HL-60 (cell line): Measurements from ENCODE around the gene ANKRD39.

Experiments
- DNase-seq, 2 experiments: peaks; one replicate each; pipeline ENCODE4 v3.0.0-alpha.2; 2010 to 2020; ENCODE audit warnings: low read depth in 1 of 2, low spot score in 1 of 2
- H3K27ac ChIP-seq: fragments of 250-450 bp; sonication (Bioruptor Pico); replicated peaks from 2 replicates; pipeline ENCODE4 v1.5.1; 2020; ENCODE audit warnings: mild to moderate bottlenecking, moderate library complexity
- H3K27me3 ChIP-seq: fragments of 250-450 bp; sonication (Bioruptor Pico); 2 replicates; pipeline ENCODE4 v1.5.1; 2021; ENCODE audit warnings: mild to moderate bottlenecking, moderate library complexity; ENCODE audit not compliant: insufficient read depth, poor library complexity, severe bottlenecking
- H3K4me3 ChIP-seq: replicated peaks from 2 replicates; pipeline ENCODE4 v1.5.1; 2011; ENCODE audit warnings: mild to moderate bottlenecking, control low read depth, low read length; ENCODE audit not compliant: insufficient read depth
- GABPA ChIP-seq: IDR thresholded peaks from 2 replicates; pipeline ENCODE4 v1.6.1; 2012; ENCODE audit warnings: low read depth
- POLR2AphosphoS5 ChIP-seq: IDR thresholded peaks from 2 replicates; pipeline ENCODE4 v1.6.1; 2012; ENCODE audit warnings: low read depth
- SPI1 ChIP-seq: IDR thresholded peaks from 2 replicates; pipeline ENCODE4 v1.6.1; 2012; ENCODE audit warnings: low read depth, mild to moderate bottlenecking, borderline replicate concordance
- TF ChIP-seq, protein P1 (sequence below): IDR thresholded peaks from 2 replicates; pipeline ENCODE4 v1.6.1; 2012; ENCODE audit warnings: low read depth; ENCODE audit not compliant: insufficient replicate concordance
- TF ChIP-seq, protein P2 (sequence below): IDR thresholded peaks from one replicate; pipeline ENCODE4 v1.5.1; 2011; ENCODE audit warnings: low read length, control low read depth, inconsistent platforms; ENCODE audit not compliant: insufficient read depth

ANKRD39 gene

DNA sequence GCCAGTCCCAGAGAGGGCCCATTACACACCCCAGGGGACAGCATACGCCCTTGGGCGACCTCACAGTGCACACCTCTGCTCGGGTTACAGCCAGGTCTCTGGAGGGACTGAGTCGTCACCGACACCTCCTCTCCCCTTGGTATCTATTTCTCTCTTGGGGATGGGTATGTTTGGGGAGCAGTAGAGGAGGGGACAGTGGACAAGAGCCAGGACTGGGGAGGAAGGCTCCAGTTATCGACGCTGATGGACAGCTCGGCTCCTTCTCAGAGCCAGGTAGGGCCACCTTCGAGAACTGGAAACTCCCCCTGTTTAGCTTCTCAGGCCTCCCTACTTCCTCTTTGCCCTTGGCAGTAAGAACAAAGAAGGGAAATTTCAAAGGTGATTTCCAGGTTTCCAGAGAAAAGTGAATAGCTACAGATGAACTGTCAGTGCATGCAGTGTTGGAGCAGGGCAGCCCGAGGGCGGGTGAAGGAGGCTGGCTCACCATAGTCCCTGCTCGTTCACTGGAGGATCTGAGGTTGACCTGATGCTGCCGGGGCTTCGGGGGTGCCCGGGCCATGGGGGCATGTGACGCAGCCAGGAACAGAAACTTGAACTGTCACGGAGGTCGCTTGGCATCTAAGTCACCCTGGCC is 16.5 kb upstream of the ANKRD39 start:
- H3K27ac ChIP-seq = no peak overlapping the region
- no peak for DNase-seq
- H3K27me3 ChIP-seq = peaks cover 26% of the 10 kb centered on the region
- TF ChIP-seq SPI1 (peak; percentile 14; the same call in 1 of the 2 replicates), POLR2AphosphoS5 (no peak)
- no peak overlapping the region for H3K4me3 ChIP-seq

DNA sequence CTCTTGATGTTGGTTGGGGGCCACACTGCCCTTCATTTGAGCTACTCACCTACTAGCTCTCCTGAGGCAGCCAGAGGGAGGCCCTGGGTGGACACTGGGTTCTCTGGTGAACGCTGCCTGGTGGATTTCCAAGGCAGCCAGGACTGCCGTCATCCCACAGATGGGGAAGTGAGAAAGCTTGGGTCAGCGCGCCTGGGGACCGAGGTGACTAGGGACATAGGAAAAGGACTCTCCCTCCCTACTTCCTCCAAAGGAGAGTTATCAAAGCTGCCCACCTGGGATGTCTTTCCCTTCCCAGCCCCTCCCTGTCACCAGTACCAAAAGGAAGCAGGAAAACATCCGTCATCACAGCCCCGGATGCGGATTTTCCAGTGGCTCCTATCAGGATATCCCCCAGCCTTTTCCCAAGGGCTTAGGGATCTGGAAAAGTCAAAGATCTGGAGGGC is 15.9 kb upstream of the ANKRD39 start:
- Histone ChIP-seq H3K4me3 (no peak overlapping the region), H3K27me3 (peaks cover 26% of the 10 kb centered on the region), H3K27ac (no peak overlapping the region)
- TF ChIP-seq, protein P1, sequence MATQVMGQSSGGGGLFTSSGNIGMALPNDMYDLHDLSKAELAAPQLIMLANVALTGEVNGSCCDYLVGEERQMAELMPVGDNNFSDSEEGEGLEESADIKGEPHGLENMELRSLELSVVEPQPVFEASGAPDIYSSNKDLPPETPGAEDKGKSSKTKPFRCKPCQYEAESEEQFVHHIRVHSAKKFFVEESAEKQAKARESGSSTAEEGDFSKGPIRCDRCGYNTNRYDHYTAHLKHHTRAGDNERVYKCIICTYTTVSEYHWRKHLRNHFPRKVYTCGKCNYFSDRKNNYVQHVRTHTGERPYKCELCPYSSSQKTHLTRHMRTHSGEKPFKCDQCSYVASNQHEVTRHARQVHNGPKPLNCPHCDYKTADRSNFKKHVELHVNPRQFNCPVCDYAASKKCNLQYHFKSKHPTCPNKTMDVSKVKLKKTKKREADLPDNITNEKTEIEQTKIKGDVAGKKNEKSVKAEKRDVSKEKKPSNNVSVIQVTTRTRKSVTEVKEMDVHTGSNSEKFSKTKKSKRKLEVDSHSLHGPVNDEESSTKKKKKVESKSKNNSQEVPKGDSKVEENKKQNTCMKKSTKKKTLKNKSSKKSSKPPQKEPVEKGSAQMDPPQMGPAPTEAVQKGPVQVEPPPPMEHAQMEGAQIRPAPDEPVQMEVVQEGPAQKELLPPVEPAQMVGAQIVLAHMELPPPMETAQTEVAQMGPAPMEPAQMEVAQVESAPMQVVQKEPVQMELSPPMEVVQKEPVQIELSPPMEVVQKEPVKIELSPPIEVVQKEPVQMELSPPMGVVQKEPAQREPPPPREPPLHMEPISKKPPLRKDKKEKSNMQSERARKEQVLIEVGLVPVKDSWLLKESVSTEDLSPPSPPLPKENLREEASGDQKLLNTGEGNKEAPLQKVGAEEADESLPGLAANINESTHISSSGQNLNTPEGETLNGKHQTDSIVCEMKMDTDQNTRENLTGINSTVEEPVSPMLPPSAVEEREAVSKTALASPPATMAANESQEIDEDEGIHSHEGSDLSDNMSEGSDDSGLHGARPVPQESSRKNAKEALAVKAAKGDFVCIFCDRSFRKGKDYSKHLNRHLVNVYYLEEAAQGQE = no peak
- TF ChIP-seq SPI1 (no peak), POLR2AphosphoS5 (no peak), GABPA (no peak)
- TF ChIP-seq, protein P2, sequence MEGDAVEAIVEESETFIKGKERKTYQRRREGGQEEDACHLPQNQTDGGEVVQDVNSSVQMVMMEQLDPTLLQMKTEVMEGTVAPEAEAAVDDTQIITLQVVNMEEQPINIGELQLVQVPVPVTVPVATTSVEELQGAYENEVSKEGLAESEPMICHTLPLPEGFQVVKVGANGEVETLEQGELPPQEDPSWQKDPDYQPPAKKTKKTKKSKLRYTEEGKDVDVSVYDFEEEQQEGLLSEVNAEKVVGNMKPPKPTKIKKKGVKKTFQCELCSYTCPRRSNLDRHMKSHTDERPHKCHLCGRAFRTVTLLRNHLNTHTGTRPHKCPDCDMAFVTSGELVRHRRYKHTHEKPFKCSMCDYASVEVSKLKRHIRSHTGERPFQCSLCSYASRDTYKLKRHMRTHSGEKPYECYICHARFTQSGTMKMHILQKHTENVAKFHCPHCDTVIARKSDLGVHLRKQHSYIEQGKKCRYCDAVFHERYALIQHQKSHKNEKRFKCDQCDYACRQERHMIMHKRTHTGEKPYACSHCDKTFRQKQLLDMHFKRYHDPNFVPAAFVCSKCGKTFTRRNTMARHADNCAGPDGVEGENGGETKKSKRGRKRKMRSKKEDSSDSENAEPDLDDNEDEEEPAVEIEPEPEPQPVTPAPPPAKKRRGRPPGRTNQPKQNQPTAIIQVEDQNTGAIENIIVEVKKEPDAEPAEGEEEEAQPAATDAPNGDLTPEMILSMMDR = no peak
- no peak for DNase-seq

DNA sequence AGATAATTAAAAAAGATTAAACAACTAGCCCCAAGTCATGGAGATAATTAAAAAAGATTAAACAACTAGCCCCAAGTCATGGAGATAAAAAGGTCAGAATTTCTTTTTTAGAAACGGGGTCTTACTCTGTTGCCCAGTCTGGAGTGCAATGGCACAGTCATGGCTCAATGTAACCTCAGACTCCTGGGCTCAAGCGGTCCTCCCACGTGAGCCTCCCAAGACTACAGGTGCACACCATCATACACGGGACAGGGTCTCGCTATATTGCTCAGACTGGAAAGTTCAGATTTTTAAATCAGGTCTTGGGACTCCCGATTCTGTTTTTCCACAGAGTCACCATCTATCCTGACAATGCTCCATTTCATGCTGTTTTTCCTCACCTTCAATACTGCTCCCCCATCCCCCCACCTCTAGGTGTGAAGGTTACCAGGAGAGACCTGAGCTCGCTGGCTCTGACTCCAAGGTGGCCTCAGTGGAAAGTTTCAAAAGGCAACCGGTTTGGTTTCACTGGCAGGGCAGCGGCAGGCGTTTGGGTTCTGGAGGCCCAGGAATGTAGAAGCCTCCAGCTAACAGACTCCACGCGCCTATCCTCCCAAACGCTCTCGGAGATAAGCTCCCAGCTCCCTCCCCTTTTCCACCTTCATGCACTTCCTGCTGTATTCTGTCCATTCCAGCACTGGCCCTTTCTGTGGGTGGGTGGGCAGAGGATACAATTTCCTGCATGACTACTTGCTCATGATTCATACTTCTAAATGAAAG is 15.0 kb upstream of the ANKRD39 start:
- Histone ChIP-seq H3K4me3 (no peak overlapping the region), H3K27me3 (peaks cover 26% of the 10 kb centered on the region), H3K27ac (no peak overlapping the region)
- no peak for TF ChIP-seq SPI1
- no peak for TF ChIP-seq POLR2AphosphoS5
- TF ChIP-seq, protein P2 = no peak
- TF ChIP-seq, protein P1 = no peak
- TF ChIP-seq GABPA = no peak
- DNase-seq = no peak

DNA sequence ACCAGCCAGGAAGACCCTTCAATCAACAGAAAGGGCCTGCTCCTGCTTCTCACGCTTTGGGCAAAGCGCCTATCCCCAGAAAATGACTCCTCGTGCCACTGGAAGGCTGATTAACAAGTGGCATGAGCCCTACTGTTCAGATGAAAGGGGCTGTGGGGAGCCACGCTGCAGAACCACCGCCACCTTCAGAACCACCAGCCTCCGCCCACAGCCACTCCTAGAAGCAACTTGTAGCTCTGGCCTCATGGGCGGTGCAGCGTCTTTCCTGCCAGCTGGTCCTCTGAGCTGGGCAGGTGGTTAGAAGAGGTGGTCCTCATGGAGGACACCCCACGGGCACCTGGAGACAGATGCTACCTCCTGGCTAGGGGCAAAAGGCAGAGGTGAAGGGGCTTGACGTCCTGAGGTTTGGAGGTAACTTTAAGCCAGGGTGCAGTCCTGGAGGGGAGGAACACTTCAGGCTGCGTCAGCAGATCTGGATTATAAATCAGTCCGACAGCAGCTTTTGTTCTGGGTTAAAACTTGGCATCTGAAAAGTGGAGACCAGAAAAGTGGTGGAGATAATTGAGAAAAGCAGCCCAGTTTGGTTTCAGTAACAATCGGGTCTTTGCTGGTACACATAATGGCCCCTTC is 12.9 kb upstream of the ANKRD39 start:
- no peak overlapping the region for H3K27ac ChIP-seq
- no peak overlapping the region for H3K4me3 ChIP-seq
- DNase-seq = no peak
- no peak for TF ChIP-seq GABPA
- TF ChIP-seq, protein P1 = no peak
- TF ChIP-seq SPI1 = no peak
- H3K27me3 ChIP-seq = peaks cover 26% of the 10 kb centered on the region
